HG02973 (cell line): ENCODE data around the gene OR2S2.

ENCODE experiments used
- ATAC-seq: cut with Tn5 transposase; IDR thresholded peaks from one replicate; pipeline ENCODE4 v1.9.1; 2021; ENCODE audit warnings: moderate library complexity; ENCODE audit not compliant: unreplicated experiment

OR2S2 gene

DNA sequence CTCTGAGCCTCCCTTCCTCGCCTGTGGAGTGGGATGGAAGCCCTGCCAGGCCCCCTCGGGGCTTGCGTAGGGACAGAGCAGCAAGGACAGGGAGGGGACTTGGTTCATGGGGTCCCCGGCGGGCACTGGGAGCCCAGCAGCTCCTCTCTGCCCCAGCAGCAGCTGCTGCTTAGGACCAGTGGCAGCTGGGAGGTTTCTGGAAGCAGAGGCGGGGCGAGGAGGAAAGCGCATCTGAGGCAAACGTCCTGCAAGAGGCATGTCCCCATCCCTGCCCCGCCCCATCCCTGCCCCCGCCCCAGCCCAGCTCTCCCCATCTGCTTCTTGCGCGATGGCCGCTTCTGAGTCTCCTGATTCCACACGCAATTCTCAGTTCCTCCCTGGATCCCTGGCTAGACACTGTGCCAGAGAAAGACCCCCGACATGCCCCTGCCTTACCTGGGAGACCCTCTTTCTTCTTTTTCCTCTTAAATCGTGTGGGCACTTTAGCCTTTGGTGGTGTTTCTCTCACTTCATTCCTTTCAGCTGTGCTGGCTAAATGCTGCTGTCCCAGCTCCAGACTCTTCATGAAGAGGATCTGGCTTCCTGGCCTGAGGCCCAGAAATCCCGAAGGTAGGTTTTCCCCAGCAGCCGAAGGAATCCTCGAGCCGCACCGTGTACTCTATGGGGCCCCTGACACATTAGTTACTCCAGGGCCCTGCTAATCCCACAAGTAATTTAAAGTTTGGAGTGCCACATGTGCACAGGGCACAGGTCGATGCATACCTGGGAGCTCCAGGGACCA, 4.4 kb upstream of the OR2S2 start:
- no peak for ATAC-seq

GRCh38 chr9:35960039-35960655, 2.2 kb upstream of the OR2S2 start:
- no peak for ATAC-seq

GRCh38 chr9:35956651-35957050, 1.3 kb downstream of the OR2S2 start:
- no peak for ATAC-seq

DNA sequence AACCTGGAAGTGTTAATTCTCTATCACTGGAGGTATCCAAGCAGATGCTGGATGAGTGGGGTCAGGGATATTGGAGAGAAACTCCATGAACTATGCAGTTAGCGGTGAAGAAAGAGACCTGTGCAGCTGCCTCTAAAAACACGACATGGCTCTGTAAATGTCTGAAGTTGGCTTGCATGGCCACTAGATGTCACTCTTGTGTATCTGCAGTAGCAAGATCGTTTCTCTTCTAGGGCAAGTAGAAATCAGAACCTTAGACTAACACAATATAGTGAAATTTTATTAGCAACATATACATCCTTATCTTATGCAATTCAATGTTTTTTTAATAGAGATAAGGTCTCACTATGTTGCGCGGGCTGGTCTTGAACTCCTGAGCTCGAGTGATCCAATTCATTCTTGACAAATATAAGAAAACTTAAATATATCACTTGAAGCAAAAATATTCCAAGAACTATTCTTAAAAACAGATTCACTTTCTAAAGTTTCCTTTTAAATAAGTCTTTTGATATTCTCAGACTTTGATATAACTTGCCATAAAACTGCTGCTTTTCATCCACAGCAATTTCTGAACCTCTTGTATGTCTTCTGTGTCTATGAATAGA, 2.9 kb downstream of the OR2S2 start:
- no peak for ATAC-seq

DNA sequence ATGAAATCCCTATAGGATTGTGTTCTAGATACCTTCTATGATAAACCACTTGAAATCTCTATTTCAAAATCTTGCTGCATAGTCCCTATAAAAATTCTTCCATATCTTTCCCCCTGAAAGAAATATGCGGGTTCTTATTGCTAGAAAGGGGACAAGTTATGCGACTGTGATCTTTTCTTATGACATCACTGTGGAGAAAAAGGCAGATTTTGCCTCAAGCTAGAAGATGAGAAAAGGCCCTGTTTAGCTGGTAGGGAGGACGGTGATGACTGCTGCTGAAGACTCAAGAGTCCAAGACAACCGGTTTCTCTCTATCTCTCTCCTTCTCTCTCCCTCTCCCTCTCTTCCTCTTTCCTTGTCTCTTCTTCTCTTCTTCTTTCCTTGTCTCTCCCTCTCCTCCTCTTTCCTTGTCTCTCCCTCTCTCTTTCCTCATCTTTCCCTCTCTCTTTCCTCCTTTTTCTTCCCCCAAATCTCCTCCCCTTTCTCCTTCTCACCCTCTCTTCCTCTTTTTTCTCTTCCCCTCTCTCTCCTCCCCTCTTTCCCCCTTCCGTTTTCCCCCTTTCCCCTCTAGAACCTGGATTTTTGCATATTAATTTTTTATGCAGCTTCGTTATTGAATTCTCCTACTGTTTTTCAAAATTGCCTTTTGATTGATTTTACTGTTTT, 5.3 kb downstream of the OR2S2 start:
- no peak for ATAC-seq

DNA sequence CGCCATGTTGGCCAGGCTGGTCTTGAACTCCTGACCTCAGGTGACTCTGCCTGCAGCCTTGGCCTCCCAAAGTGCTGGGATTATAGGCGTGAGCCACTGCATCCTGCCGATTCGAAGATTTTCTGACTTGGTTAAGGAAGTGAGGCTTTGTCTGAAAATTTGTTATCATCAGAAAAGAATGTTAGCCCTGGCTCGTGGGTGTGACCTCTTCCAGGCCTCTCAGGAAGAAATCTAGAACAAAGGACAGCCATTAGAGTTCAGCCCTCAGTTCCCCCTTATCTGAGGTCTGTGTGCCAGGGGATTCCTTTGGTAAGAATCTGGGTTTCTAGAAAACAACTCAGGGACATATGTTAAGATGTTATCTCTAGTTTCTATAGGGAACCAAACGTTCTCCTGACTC, 6.2 kb downstream of the OR2S2 start:
- ATAC-seq, result no peak

- ATAC-seq, result no peak
These were observed 9.0 kb downstream of the OR2S2 start for GRCh38 chr9:35948901-35949318.

DNA sequence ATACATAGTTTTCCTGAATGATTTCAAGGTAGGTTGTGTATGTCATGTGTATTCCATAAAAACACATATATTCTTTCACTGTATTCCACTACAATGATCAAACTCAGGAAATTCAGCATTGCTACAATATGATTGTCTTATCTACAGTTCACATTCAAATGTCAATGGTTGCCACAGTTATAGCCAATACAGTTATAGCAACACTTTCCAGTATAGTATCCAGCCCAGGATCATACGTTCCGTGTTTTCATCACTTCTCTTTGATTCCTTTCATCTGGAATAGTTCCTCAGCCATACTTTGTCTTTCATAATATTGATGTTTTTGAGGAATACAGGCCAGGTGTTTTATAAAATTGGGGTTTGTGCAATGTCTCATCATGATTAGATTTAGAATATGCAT, 9.5 kb downstream of the OR2S2 start:
- no peak for ATAC-seq

- ATAC-seq, result no peak
These were observed 12.5 kb downstream of the OR2S2 start for GRCh38 chr9:35945341-35946018.

- no peak for ATAC-seq
These were observed 13.1 kb downstream of the OR2S2 start for GRCh38 chr9:35944841-35945240.

- no peak for ATAC-seq
These were observed 13.8 kb downstream of the OR2S2 start for GRCh38 chr9:35944173-35944572.

- no peak for ATAC-seq
These were observed 15.7 kb downstream of the OR2S2 start for GRCh38 chr9:35942286-35942685.

DNA sequence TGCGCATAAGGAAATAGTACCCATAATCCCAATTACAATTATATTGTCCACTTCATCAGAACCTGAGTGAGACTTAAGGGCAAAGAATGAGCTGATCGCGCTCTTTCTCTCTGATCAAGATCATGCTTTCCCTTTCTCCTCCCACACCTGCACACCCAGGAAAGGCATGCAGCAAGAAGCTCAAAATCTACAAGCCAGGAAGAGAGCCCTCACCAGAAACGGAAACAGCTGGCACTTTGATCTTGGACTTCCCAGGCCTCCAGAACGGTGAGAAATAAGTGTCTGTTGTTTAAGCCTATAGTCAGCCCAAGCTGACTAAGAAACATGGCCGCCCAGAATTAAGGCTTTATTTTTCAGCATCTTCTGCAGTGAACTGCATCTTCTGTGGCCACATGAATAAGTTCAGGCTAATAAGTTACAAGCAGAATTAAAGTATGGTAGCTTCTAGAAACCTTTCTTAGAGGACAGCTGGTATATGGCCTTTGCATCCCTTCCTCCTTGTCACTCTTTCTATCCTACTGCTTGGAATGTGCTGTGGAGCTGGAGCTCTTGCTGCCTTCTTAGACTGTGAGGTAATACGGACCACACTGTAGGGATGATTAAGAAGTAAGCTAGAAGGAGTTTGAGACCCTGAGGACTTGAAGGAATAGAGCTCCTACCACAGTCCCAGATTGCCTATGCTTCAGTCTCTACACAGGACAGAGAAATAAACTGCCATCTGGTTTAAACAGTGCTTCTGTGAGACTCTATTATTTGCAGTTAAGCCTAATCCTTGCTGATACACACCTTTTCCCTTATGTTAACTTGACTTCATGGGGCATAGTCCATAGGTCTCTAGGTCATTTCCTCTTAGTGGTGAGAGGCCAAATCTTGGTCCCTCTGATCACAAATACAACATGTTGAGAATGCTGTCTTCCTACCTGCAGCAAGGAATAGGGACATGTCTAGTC, 17.2 kb downstream of the OR2S2 start:
- ATAC-seq, result no peak

GRCh38 chr9:35939679-35940250, 18.2 kb downstream of the OR2S2 start:
- no peak for ATAC-seq

GRCh38 chr9:35938474-35939356, 19.2 kb downstream of the OR2S2 start:
- no peak for ATAC-seq

DNA sequence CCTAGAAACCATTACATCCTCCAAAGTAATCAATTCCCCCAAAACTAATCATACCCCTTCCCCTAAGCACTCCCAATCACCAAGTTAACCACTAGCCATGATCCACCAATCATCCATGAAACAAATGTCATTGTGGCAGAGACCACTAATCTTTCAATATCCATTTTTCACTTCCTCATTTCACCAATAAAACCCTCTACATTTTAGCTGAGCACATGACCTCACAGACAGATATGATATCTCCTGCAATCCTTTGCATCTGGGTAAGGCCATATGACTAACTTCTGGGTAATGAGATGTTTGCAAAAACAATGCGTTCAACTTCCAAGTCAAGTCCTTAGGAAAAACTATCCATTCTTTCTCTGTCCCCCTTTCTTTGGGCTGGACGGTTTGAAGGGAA, 20.7 kb downstream of the OR2S2 start:
- no peak for ATAC-seq

DNA sequence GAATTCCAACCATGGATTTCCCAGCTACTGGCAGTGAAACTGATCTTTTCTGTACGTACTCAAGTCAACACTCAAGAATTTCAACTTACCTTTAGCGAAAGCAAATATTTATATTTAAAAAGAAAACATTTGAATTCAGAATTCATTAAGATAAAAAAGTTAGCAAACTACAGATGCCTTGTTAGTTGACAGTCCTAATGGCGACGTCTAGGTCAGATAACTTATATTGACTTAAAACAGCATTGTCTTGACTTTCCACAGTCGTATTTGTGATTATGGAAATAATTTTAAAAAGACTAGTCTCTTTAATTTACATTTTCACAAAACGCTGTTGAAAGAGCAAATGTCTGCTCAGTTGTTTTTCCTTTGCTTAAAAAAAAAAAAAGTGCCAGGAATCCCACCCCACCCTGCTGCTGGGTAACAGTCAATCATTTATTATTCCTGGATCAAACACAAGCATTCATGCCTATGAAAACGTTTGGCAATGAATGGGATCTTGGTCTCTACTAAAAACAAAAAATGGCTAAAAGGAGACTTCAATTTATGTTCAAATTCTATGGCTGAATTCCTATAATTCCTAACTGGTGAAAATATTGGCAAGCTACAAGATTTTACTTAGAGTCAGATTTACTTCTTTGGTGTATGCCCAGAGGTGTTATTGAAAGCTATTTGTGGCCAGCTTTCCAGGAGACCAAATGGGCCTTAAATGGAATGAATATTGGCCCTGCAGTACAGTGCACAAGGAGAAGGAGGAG, 22.0 kb downstream of the OR2S2 start:
- no peak for ATAC-seq

DNA sequence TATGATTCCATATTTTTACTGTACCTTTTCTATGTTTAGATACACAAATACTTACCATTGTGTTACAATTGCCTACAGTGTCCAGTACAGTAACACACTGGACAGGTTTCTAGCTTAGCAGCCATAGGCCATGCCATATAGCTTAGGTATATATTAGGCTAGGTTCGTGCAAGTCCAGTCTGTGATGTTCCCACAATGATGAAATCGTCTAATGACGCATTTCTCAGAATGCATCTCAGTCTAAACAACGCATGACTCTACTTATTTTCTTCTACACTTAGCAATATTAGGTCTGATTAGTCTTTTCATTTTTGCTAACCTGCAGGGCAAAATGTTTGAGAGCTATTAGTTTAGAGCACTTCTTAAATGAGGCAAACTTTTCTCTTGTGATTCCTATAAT, 22.7 kb downstream of the OR2S2 start:
- ATAC-seq, result no peak
